ENCODE data around the gene MAMSTR.
"Not testable (repeated sequence)": the region's sequence is repeated elsewhere in the genome, so short reads cannot be mapped to it uniquely, and the experiment has no call there.

The MAMSTR gene

DNA sequence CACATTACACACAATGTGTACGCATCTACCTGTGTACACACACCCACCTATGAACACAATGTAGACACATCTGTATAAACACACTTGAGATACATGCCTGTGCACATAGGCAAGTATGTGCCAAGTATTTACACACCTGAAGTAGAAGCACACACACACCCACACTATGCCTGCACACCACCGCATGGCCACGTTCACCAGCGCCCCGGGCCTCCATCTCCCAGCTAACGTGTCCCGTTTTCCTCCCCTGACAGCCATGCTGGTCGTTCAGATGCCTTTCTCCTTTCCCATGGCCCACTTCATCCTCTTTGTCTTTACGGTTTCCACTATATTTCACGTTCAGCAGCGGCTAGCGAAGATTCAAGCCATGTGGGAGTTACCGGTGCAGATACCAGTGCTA lies 16.8 kb downstream of the MAMSTR start:
- Histone ChIP-seq H3K27me3 (replicated peaks; ENCODE audit: control insufficient read depth, insufficient read depth, low read length) (no peaks in the 10 kb centered on the region), H3K4me3 (replicated peaks; ENCODE audit: low read depth, low read length) (no peak overlapping the region), H3K36me3 (ENCODE audit: control insufficient read depth, insufficient read depth, low read length) (no peaks in the 10 kb centered on the region)
- no peak for DNase-seq (ENCODE audit: extremely low read depth, insufficient read length)
- TF ChIP-seq, protein P1, sequence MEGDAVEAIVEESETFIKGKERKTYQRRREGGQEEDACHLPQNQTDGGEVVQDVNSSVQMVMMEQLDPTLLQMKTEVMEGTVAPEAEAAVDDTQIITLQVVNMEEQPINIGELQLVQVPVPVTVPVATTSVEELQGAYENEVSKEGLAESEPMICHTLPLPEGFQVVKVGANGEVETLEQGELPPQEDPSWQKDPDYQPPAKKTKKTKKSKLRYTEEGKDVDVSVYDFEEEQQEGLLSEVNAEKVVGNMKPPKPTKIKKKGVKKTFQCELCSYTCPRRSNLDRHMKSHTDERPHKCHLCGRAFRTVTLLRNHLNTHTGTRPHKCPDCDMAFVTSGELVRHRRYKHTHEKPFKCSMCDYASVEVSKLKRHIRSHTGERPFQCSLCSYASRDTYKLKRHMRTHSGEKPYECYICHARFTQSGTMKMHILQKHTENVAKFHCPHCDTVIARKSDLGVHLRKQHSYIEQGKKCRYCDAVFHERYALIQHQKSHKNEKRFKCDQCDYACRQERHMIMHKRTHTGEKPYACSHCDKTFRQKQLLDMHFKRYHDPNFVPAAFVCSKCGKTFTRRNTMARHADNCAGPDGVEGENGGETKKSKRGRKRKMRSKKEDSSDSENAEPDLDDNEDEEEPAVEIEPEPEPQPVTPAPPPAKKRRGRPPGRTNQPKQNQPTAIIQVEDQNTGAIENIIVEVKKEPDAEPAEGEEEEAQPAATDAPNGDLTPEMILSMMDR (IDR thresholded peaks at IDR 0.05; ENCODE audit: insufficient read depth, low read length, poor library complexity, severe bottlenecking), result no peak

DNA sequence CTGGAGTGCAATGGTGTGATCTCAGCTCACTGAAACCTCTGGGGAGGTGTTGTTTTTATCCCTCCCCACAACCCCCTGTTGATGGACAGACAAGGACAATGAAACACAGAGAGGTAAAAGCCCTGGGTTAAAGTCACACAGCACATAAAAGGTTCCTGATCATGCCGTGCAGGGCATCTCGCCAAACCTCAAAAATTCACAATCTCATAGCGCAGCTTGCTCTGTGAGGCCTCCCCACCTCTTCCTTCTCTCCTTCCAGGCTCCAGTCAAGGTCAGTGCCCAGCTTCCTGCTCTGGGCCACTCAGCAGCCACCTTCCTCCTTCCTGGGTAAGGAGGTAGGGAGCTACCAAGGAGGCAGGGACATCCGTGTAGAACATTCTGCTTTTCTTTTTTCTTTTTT lies 21.5 kb downstream of the MAMSTR start:
- Histone ChIP-seq H3K27me3 (replicated peaks; ENCODE audit: control insufficient read depth, insufficient read depth, low read length) (no peaks in the 10 kb centered on the region), H3K4me3 (replicated peaks; ENCODE audit: low read depth, low read length) (no peak overlapping the region), H3K36me3 (ENCODE audit: control insufficient read depth, insufficient read depth, low read length) (no peaks in the 10 kb centered on the region)
- no peak for DNase-seq (ENCODE audit: extremely low read depth, insufficient read length)
- TF ChIP-seq, protein P1 (IDR thresholded peaks at IDR 0.05; ENCODE audit: insufficient read depth, low read length, poor library complexity, severe bottlenecking), result no peak

DNA sequence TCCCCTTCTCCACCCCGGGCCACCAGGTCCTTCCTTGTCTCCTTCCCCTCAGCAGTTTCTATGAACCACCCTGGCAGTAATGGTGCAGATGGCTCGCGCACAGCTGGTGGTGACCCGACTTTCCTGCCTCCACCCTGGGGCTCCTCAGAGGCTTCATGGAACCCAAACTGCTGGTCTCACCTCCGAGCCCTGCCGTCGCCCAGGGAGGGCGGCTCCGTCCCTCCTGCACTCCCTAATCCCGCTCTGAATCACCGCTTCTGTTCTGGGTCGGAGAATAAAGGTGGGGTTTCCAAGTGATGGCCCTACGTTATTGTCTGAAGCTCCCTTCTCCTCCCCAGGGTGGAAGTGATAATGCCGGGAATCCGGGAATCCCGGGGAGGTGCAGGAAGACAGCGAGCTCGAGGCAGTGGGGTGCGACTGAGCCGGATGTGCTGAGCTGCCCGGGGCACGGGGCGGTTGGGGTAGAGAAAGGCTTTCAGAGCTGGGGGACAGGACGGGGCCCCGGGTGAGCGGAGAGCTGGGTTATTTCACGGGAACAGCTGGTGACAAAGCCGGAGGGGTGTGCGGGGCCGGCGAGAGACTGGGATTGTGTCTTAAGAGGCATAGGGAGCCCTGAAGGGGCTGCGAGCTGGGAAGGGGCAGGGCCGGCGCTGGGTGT lies 23.0 kb downstream of the MAMSTR start:
- no peak for DNase-seq (ENCODE audit: extremely low read depth, insufficient read length)
- Histone ChIP-seq H3K36me3 (ENCODE audit: control insufficient read depth, insufficient read depth, low read length) (no peaks in the 10 kb centered on the region), H3K4me3 (replicated peaks; ENCODE audit: low read depth, low read length) (no peak overlapping the region), H3K27me3 (replicated peaks; ENCODE audit: control insufficient read depth, insufficient read depth, low read length) (no peaks in the 10 kb centered on the region)
- TF ChIP-seq, protein P1 (IDR thresholded peaks at IDR 0.05; ENCODE audit: insufficient read depth, low read length, poor library complexity, severe bottlenecking), result no peak

DNA sequence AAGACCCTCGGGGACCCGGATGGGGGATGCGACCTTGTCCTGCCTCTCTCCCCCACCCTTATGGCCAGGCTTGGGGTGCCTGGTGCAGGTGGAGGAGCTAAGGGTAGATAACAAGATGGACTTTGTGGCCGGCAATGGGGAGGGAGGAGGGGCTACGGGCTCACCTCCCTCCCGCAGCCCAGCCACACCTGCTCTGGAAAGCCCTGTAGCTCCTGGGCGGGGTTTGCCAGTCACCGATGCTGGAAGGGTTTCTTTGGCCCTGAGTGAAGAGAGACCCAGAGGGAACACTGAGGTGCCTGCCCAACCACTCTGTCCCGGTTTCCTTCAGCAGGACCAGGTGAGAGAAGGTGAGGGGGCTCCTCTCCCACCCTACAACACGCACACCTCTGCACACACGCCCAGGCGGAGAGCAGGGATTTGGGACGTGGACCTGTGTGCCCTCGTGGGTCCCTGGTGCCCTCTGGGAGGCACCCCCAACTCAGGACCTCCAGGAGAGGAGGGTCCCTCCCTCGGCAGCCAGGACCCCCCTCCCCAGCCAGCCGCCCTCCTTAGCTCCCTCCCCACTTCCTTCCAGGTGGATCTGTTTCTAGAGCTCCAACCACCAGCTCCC lies 23.7 kb downstream of the MAMSTR start, which contains the start of gene FUT2:
Gene FUT2 (plus strand): TSS at position 229 of the 610 bp plus-strand sequence. CDS start 6,986 bp downstream, outside the sequence.
- H3K4me3 ChIP-seq (replicated peaks; ENCODE audit: low read depth, low read length), result no peak within 1 kb of the TSS
- TF ChIP-seq, protein P1 (IDR thresholded peaks at IDR 0.05; ENCODE audit: insufficient read depth, low read length, poor library complexity, severe bottlenecking), result no peak
- H3K27me3 ChIP-seq (replicated peaks; ENCODE audit: control insufficient read depth, insufficient read depth, low read length), result no peaks in the 10 kb centered on the region
- no peaks in the 10 kb centered on the region for H3K36me3 ChIP-seq (ENCODE audit: control insufficient read depth, insufficient read depth, low read length)
- no peak for DNase-seq (ENCODE audit: extremely low read depth, insufficient read length)

DNA sequence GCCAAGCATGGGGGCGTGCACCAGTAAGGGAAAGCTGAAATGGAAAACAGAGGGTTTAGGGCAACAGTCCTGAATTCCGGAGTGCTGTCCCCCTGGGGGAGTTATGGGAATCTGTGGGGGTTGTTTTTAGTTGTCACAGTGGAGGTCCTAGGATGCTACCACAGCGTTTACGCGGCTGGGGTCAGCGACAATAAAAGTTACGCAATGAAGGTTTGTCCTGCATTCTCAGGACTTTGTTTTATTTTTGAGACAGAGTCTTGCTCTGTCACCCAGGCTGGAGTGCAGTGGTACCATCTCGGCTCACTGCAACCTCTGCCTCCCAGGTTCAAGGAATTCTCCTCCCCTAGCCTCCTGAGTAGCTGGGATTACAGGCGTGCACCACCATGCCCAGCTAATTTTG lies 25.9 kb downstream of the MAMSTR start:
- DNase-seq (ENCODE audit: extremely low read depth, insufficient read length); H3K27me3 ChIP-seq (replicated peaks; ENCODE audit: control insufficient read depth, insufficient read depth, low read length); H3K36me3 ChIP-seq (ENCODE audit: control insufficient read depth, insufficient read depth, low read length); H3K4me3 ChIP-seq (replicated peaks; ENCODE audit: low read depth, low read length): not testable (repeated sequence)

DNA sequence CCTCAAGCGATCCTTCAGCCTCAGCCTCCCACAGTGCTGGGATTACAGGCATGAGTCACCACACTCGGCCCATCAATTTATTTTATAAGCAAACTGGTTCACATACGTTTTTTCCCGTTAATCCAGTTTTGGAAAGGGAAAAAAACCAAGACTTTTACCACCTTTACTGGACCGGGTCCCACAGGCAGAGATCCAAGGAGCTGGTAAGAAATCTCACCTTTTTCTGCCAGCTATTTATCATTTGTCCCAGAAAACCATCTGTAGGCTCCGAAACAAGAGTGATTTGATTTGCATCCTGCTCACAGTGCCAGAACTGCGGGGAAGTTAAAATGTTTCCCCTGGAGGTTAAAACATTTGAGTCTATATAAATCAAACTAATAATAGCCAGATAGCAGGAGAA lies 30.1 kb downstream of the MAMSTR start:
- DNase-seq (ENCODE audit: extremely low read depth, insufficient read length), result no peak

More for the DNA sequence above, 30.1 kb downstream of the MAMSTR start:
- H3K27me3 ChIP-seq (replicated peaks; ENCODE audit: control insufficient read depth, insufficient read depth, low read length), result no peaks in the 10 kb centered on the region
- no peaks in the 10 kb centered on the region for H3K36me3 ChIP-seq (ENCODE audit: control insufficient read depth, insufficient read depth, low read length)
- TF ChIP-seq, protein P1 (IDR thresholded peaks at IDR 0.05; ENCODE audit: insufficient read depth, low read length, poor library complexity, severe bottlenecking), result no peak
- no peak overlapping the region for H3K4me3 ChIP-seq (replicated peaks; ENCODE audit: low read depth, low read length)
